Endothelial cell of umbilical vein (primary cell): ENCODE data around the gene POU3F1.

ENCODE experiments used
- CTCF ChIP-seq, 2 donors: IDR thresholded peaks; 1 replicate in 1 of 2; 2 replicates in 1 of 2; pipeline ENCODE4 v1.5.1; 2011; ENCODE audit warnings: low read length in 2 of 2, mild to moderate bottlenecking in 2 of 2, moderate library complexity in 2 of 2, control low read depth in 1 of 2, inconsistent platforms in 1 of 2, low read depth in 1 of 2; ENCODE audit not compliant: insufficient read depth in 1 of 2; ENCODE audit errors: extremely low read depth in 1 of 2
- EZH2 ChIP-seq: IDR thresholded peaks from 2 replicates; pipeline ENCODE4 v1.6.1; 2012; ENCODE audit warnings: borderline replicate concordance, low read depth, mild to moderate bottlenecking, moderate library complexity, low read length, inconsistent platforms; ENCODE audit not compliant: severe bottlenecking
- FOS ChIP-seq: IDR thresholded peaks from 2 replicates; pipeline ENCODE4 v1.6.1; 2011; ENCODE audit warnings: mild to moderate bottlenecking, low read length, moderate library complexity, borderline replicate concordance; ENCODE audit not compliant: insufficient read depth
- GATA2 ChIP-seq: IDR thresholded peaks from 2 replicates; pipeline ENCODE4 v1.7.0; 2011; ENCODE audit warnings: low read depth, mild to moderate bottlenecking, moderate library complexity, mixed read lengths, low read length; ENCODE audit not compliant: insufficient read length, insufficient read depth
- JUN ChIP-seq: IDR thresholded peaks from 2 replicates; pipeline ENCODE4 v1.6.1; 2011; ENCODE audit warnings: borderline replicate concordance, low read depth; ENCODE audit not compliant: insufficient read length, insufficient read depth
- MAX ChIP-seq: IDR thresholded peaks from 2 replicates; pipeline ENCODE4 v1.6.1; 2011; ENCODE audit not compliant: insufficient read depth, insufficient read length
- MYC ChIP-seq: IDR thresholded peaks from one replicate; pipeline ENCODE4 v1.6.1; 2011; ENCODE audit warnings: mild to moderate bottlenecking, low read depth, low read length
- POLR2A ChIP-seq: IDR thresholded peaks from 2 replicates; pipeline ENCODE4 v1.6.1; 2012; ENCODE audit warnings: low read depth, mild to moderate bottlenecking, control low read depth, low read length
- POLR2AphosphoS5 ChIP-seq: IDR thresholded peaks from 2 replicates; pipeline ENCODE4 v1.6.1; 2012; ENCODE audit warnings: low read depth, mild to moderate bottlenecking, control low read depth, low read length, moderate library complexity; ENCODE audit not compliant: insufficient read depth

DNA sequence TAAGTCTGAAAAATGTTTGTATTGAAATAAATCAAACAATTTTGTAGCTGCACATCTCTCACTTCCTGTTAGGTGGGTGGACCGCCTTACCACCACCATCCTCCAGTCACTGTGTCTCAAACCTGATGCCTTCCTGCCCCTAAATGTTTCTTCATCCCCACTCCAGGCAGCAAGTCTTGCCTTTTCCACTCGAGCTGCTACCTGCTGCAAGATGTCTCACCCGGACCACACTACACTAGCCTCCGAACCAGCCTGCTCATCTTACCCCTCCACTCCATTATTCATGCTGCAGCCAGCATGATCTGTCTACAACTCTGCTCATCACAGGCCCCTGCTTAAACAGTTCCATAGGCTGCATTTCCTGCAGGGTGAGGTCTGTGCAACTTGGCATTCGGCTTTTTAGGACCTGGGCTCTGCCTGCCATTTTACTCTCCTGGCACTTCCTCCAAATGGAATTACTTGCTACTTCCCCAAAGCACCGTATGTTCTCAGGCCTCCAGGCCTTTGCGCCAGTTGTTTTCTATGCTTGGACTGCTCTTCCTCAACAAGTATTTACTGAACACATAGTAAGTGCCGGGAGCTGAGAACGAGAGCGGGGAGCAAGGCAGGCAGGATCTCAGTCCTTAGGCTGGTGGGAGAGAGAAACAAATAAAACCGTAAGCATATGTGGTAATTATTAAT is 51.6 kb downstream of the POU3F1 start:
- TF ChIP-seq EZH2: no peak
- TF ChIP-seq CTCF (IDR thresholded peaks at IDR 0.05; ENCODE audit: extremely low read depth in 1 of 2, insufficient read depth in 1 of 2, low read depth in 1 of 2, low read length in 2 of 2): no peak
- no peak for TF ChIP-seq MYC
- TF ChIP-seq POLR2A: no peak
- TF ChIP-seq FOS: no peak
- no peak for TF ChIP-seq JUN
- TF ChIP-seq POLR2AphosphoS5: no peak
- no peak for TF ChIP-seq MAX
- TF ChIP-seq GATA2: no peak
